Stimulated activated CD8-positive, alpha-beta memory T cell treated with anti-CD3 and anti-CD28 coated beads, Interleukin-15, amount 100 ng/mL, for 1 hour (primary cell): ENCODE measurements around the gene TMEM43.

Source experiments
- DNase-seq: peaks from one replicate; pipeline ENCODE4 v3.0.0-alpha.2; 2020; ENCODE audit warnings: low read depth

TMEM43 gene

GRCh38 chr3:14178247-14179113, 53.6 kb downstream of the TMEM43 start, which contains the start of the genes LSM3 and XPC:
TSS of gene LSM3 (plus strand) at chr3:14178817. CDS start at chr3:14178861, 44 bp downstream.
TSS of gene XPC (minus strand) at chr3:14178601. CDS start at chr3:14178568, 33 bp downstream.
- peak; percentile 97 for DNase-seq

GRCh38 chr3:14179114-14179465, 54.2 kb downstream of the TMEM43 start:
- no peak for DNase-seq

- no peak for DNase-seq
Observed at GRCh38 chr3:14179795-14180194, 54.9 kb downstream of the TMEM43 start.

- no peak for DNase-seq
Observed at GRCh38 chr3:14181253-14181652, 56.4 kb downstream of the TMEM43 start.

- no peak for DNase-seq
Observed at GRCh38 chr3:14183015-14183577, 58.2 kb downstream of the TMEM43 start.

- DNase-seq = no peak
Observed at GRCh38 chr3:14186854-14187458, 62.1 kb downstream of the TMEM43 start.

GRCh38 chr3:14188041-14188754, 63.3 kb downstream of the TMEM43 start:
- no peak for DNase-seq
